ENCODE data around the gene SBNO2. TPM values are rescaled to one million over a fixed set of nuclear protein-coding genes. Genes with fewer than 3 reads are reported as not detected.

Gene SBNO2
- polyA plus RNA-seq, 3 donors, result 0.71 to 75.0 (median 2.6) TPM

DNA sequence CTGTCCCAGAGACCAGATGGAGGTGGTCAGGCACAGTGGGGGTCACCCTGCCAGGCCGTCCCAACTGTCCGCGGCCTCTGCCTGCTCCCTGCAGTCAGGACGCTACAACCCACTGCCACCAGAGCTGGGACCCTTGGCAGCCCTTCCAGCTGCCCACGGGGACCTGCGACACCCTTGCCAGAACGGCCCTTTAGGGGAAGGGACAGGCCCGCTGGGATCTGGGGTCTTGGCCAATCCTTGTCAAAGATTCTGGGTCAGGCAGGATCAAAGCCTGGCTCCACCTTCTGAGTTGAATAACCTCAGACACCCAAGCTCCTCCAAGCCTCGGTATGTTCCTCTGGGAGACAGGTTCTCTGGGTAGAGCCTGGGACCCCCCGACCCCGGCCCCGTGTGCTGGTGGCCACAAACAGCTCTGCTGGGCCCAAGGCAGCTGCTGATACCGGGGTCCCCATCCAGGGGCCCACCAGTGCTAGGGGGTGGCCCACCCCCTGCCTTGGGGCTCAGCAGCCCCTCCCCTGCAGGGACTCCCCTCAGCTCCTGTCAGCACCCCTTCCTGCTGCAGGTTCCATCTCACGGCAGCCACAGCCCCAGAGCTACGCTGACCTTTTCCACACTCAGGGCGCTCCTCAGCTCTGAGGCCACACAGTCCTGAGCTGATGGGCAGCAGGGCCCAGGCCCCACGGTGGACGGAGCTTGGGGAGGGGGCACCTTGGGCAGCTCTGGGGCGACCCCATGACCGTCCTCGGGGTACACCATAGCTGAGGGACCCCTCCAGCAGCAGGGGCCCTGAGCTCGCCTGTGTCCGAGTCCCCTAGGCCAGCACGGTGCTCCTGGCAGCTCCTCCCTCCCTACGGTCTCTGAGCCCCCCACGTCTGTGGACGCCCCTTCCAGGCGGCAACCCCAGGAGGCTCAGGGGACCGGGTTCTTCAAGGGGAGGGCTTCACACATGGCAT is 18.4 kb downstream of the SBNO2 start:
- peaks cover 32 to 39% of the 10 kb centered on the region in 2 donors for H3K36me3 ChIP-seq (replicated peaks in 1 of 2; ENCODE audit: control insufficient read depth in 1 of 2, insufficient read depth in 2 of 2, low read length in 2 of 2)
- Mint-ChIP-seq H3K4me1 (peaks cover 22% of the 10 kb centered on the region), H3K9me3 (peaks cover 0 to 5% (median 0%) of the 10 kb centered on the region in 7 donors), H3K27ac (peak overlapping the region; percentile 73 to 94 (median 88)), H3K27me3 (ENCODE audit: low read depth in 3 of 3) (no peaks in the 10 kb centered on the region), H3K36me3 (peaks cover 15 to 54% of the 10 kb centered on the region in 2 donors), H3K4me3 (peak overlapping the region; percentile 45 to 67)
- H3K4me3 ChIP-seq (replicated peaks in 1 of 3; ENCODE audit: low read depth in 2 of 3, low read length in 3 of 3), result peak overlapping the region in 2 of 3 experiments; percentile 6 to 68
- peak overlapping the region; percentile 79 to 81 for H3K27ac ChIP-seq (ENCODE audit: low read depth in 1 of 2, low read length in 2 of 2)
- intact Hi-C loops (cut with micrococcal nuclease), result no loop called here
- peaks cover 23 to 31% of the 10 kb centered on the region in 2 donors for H3K4me1 ChIP-seq (ENCODE audit: control insufficient read depth in 1 of 2, insufficient read depth in 2 of 2, low read length in 2 of 2)
- 71% methylated on average over 22 of the region's 29 CpGs for WGBS (ENCODE audit: insufficient coverage)
- TF ChIP-seq, protein P1, sequence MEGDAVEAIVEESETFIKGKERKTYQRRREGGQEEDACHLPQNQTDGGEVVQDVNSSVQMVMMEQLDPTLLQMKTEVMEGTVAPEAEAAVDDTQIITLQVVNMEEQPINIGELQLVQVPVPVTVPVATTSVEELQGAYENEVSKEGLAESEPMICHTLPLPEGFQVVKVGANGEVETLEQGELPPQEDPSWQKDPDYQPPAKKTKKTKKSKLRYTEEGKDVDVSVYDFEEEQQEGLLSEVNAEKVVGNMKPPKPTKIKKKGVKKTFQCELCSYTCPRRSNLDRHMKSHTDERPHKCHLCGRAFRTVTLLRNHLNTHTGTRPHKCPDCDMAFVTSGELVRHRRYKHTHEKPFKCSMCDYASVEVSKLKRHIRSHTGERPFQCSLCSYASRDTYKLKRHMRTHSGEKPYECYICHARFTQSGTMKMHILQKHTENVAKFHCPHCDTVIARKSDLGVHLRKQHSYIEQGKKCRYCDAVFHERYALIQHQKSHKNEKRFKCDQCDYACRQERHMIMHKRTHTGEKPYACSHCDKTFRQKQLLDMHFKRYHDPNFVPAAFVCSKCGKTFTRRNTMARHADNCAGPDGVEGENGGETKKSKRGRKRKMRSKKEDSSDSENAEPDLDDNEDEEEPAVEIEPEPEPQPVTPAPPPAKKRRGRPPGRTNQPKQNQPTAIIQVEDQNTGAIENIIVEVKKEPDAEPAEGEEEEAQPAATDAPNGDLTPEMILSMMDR (IDR thresholded peaks at IDR 0.05), result no peak
- peaks cover 92% of the 10 kb centered on the region for H3K79me2 ChIP-seq (ENCODE audit: insufficient read depth, low read length)
- peak in 1 of 3 donors; percentile 37 for DNase-seq
- H3K9ac ChIP-seq (ENCODE audit: insufficient read depth, low read length, poor library complexity, severe bottlenecking), result peak overlapping the region; percentile 46
- H3K4me2 ChIP-seq (replicated peaks; ENCODE audit: extremely low read depth, low read length, poor library complexity, severe bottlenecking), result peak overlapping the region; percentile 76
- no peaks in the 10 kb centered on the region for H3K27me3 ChIP-seq (ENCODE audit: control insufficient read depth in 2 of 2, insufficient read depth in 2 of 2, low read length in 2 of 2)
- no peak overlapping the region for H2AFZ ChIP-seq (ENCODE audit: insufficient read depth, low read depth, low read length, poor library complexity, severe bottlenecking)
- no peaks in the 10 kb centered on the region for H3K9me3 ChIP-seq (replicated peaks in 1 of 2; ENCODE audit: control insufficient read depth in 1 of 2, insufficient read depth in 1 of 2, low read length in 2 of 2)
- peaks cover 93% of the 10 kb centered on the region for H4K20me1 ChIP-seq (ENCODE audit: insufficient read depth, low read length)

DNA sequence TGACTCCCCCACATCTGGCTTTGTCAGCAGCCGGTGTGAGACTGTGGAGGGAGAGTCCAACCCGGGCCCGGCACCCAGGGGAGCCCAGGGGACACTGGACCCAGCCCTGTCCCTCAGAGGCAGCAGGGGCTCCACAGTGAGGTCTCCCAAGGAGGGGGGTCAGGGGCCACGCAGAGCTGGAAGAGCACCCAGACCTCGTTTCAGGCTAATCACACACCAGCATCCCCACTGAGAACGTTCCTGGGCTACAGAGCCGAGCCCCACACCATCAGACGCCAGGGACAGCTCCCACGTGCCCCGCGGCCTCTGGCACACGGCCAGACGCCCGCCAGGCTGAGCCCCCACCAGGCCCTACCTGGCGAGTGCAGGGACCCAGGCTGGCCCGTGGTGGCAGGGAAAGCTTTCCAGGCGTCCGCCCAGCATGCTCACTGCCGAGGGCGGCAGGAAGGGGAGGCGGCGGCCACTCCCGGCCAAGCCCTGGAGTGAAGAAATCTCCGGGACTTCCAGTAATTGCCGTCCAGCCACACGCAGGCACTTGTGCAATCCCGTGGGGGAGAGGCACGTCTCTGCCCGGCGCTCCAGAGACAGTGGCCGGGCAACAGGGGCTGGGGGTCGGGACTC is 19.2 kb downstream of the SBNO2 start:
- Mint-ChIP-seq H3K4me1 (peaks cover 22% of the 10 kb centered on the region), H3K36me3 (peaks cover 15 to 55% of the 10 kb centered on the region in 2 donors), H3K27ac (peak overlapping the region; percentile 73 to 94 (median 88)), H3K27me3 (ENCODE audit: low read depth in 3 of 3) (no peaks in the 10 kb centered on the region), H3K9me3 (peaks cover 0 to 5% (median 0%) of the 10 kb centered on the region in 7 donors), H3K4me3 (peak overlapping the region; percentile 58 to 69)
- H3K27me3 ChIP-seq (ENCODE audit: control insufficient read depth in 2 of 2, insufficient read depth in 2 of 2, low read length in 2 of 2), result no peaks in the 10 kb centered on the region
- peaks cover 37 to 46% of the 10 kb centered on the region in 2 donors for H3K36me3 ChIP-seq (replicated peaks in 1 of 2; ENCODE audit: control insufficient read depth in 1 of 2, insufficient read depth in 2 of 2, low read length in 2 of 2)
- H3K27ac ChIP-seq (ENCODE audit: low read depth in 1 of 2, low read length in 2 of 2), result peak overlapping the region; percentile 79 to 81
- peak overlapping the region; percentile 2 to 68 (median 26) for H3K4me3 ChIP-seq (replicated peaks in 1 of 3; ENCODE audit: low read depth in 2 of 3, low read length in 3 of 3)
- H3K9ac ChIP-seq (ENCODE audit: insufficient read depth, low read length, poor library complexity, severe bottlenecking), result peak overlapping the region; percentile 50
- peaks cover 90% of the 10 kb centered on the region for H3K79me2 ChIP-seq (ENCODE audit: insufficient read depth, low read length)
- H4K20me1 ChIP-seq (ENCODE audit: insufficient read depth, low read length), result peaks cover 93% of the 10 kb centered on the region
- H2AFZ ChIP-seq (ENCODE audit: insufficient read depth, low read depth, low read length, poor library complexity, severe bottlenecking), result no peak overlapping the region
- DNase-seq, result peak; percentile 83 to 92 (median 88)
- TF ChIP-seq, protein P1 (IDR thresholded peaks at IDR 0.05), result no peak
- no peaks in the 10 kb centered on the region for H3K9me3 ChIP-seq (replicated peaks in 1 of 2; ENCODE audit: control insufficient read depth in 1 of 2, insufficient read depth in 1 of 2, low read length in 2 of 2)
- WGBS (ENCODE audit: insufficient coverage), result 13% methylated on average over 30 of the region's 32 CpGs
- intact Hi-C loops (cut with micrococcal nuclease), result no loop called here
- peak overlapping the region; percentile 76 for H3K4me2 ChIP-seq (replicated peaks; ENCODE audit: extremely low read depth, low read length, poor library complexity, severe bottlenecking)
- H3K4me1 ChIP-seq (ENCODE audit: control insufficient read depth in 1 of 2, insufficient read depth in 2 of 2, low read length in 2 of 2), result peaks cover 23 to 31% of the 10 kb centered on the region in 2 donors
